Endodermal cell (in vitro differentiated cells): ENCODE measurements around the gene AFF1. TPM values are rescaled to one million over a fixed set of nuclear protein-coding genes. Genes with fewer than 3 reads are reported as not detected.
"Not testable (repeated sequence)": the region's sequence is repeated elsewhere in the genome, so short reads cannot be mapped to it uniquely, and the experiment has no call there.

Source experiments
- DNase-seq: peaks from one replicate; pipeline ENCODE4 v3.0.0-alpha.2; 2017
- H3K27ac ChIP-seq: 2 replicates; pipeline ENCODE4 v1.5.1; 2013; ENCODE audit warnings: mild to moderate bottlenecking, low read depth, low read length, moderate library complexity
- H3K27me3 ChIP-seq: 2 replicates; pipeline ENCODE4 v1.6.1; 2013; ENCODE audit warnings: mild to moderate bottlenecking, low read length, moderate library complexity; ENCODE audit not compliant: insufficient read depth, control insufficient read depth, poor library complexity, severe bottlenecking
- H3K36me3 ChIP-seq: 2 replicates; pipeline ENCODE4 v1.7.0; 2013; ENCODE audit warnings: mild to moderate bottlenecking, low read length, moderate library complexity; ENCODE audit not compliant: control insufficient read depth, insufficient read depth
- H3K4me1 ChIP-seq: one replicate; pipeline ENCODE4 v1.7.0; 2013; ENCODE audit warnings: low read length; ENCODE audit not compliant: control insufficient read depth, insufficient read depth
- H3K4me3 ChIP-seq: 2 replicates; pipeline ENCODE4 v1.5.1; 2013; ENCODE audit warnings: mild to moderate bottlenecking, low read length, moderate library complexity
- H3K9ac ChIP-seq: 2 replicates; pipeline ENCODE4 v1.6.1; 2013; ENCODE audit warnings: mild to moderate bottlenecking, low read length, moderate library complexity; ENCODE audit not compliant: poor library complexity, severe bottlenecking; ENCODE audit errors: extremely low read depth
- H3K9me3 ChIP-seq: 2 replicates; pipeline ENCODE4 v1.6.1; 2013; ENCODE audit warnings: mild to moderate bottlenecking, low read length, moderate library complexity; ENCODE audit not compliant: control insufficient read depth
- H3K27ac Mint-ChIP-seq: 2 replicates; pipeline ENCODE4 v1.8.0; 2020; ENCODE audit warnings: mixed read lengths
- H3K27me3 Mint-ChIP-seq: 2 replicates; pipeline ENCODE4 v1.8.0; 2021; ENCODE audit warnings: mild to moderate bottlenecking, mixed read lengths; ENCODE audit not compliant: insufficient read depth
- H3K36me3 Mint-ChIP-seq: 2 replicates; pipeline ENCODE4 v1.8.0; 2020; ENCODE audit warnings: low read depth, mixed read lengths
- H3K4me1 Mint-ChIP-seq: 2 replicates; pipeline ENCODE4 v1.8.0; 2020; ENCODE audit warnings: mixed read lengths
- H3K4me3 Mint-ChIP-seq: 2 replicates; pipeline ENCODE4 v1.8.0; 2020; ENCODE audit warnings: mild to moderate bottlenecking, moderate library complexity, mixed read lengths
- H3K9me3 Mint-ChIP-seq: 2 replicates; pipeline ENCODE4 v1.8.0; 2020; ENCODE audit warnings: mild to moderate bottlenecking, mixed read lengths
- WGBS, 2 experiments: methylation state at CpG; one replicate each; pipeline versions ENCODE4 v1.1.5 to v1.1.7; 2013; ENCODE audit warnings: missing lambda C conversion rate in 2 of 2, mixed read lengths in 1 of 2; ENCODE audit not compliant: insufficient coverage in 1 of 2, insufficient read length in 1 of 2; 5-methylcytosine and 5-hydroxymethylcytosine counted together
- total RNA-seq, 2 donors: library from RNA; stranded (reverse); fragmentation: NEBNext Ultra II Directional in 1 of 2; extraction: Animal tissue kit (Norgen Biotek cat#: 25700) in 1 of 2; gene quantifications; 2 replicates in 1 of 2; 3 replicates in 1 of 2; pipeline ENCODE4 v1.2.1, GENCODE V29; 2021
- TF ChIP-seq, protein P1 (sequence below): fragments of 200-600 bp; sonication (generic); conservative IDR thresholded peaks from 2 replicates; pipeline ENCODE4 v1.5.0; 2021; ENCODE audit warnings: antibody characterized with exemption, mild to moderate bottlenecking

AFF1 gene
- total RNA-seq, 2 donors from 2014 or later = 134 to 171 TPM

DNA sequence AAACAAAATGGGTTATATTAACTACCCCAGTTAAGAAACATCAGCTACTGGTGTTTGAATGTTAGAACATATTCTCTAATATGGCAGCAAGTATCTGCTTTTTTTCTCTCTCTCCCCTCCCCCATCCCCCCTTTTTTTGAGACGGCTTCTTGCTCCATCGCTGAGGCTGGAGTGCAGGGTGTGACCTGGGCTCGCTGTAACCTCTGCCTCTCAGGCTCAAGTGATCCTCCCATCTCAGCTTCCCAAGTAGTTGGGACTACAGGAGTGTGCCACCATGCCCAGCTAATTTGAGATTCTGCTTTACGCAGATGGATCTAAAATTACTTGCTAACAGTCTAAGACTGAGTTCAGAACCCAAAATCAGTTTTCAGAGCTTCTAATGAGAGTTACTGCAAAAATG, 101.9 kb downstream of the AFF1 start:
- Mint-ChIP-seq H3K9me3 (no peaks in the 10 kb centered on the region), H3K36me3 (peaks cover 8% of the 10 kb centered on the region), H3K4me1 (peaks cover 55% of the 10 kb centered on the region), H3K4me3 (peak overlapping the region; percentile 27), H3K27ac (peak overlapping the region; percentile 81), H3K27me3 (no peaks in the 10 kb centered on the region)
- Histone ChIP-seq H3K9ac (no peak overlapping the region), H3K27me3 (no peaks in the 10 kb centered on the region), H3K4me1 (peaks cover 47% of the 10 kb centered on the region), H3K4me3 (peak overlapping the region; percentile 19), H3K9me3 (no peaks in the 10 kb centered on the region), H3K36me3 (no peaks in the 10 kb centered on the region), H3K27ac (peak overlapping the region; percentile 5)
- no peak for DNase-seq
- TF ChIP-seq, protein P1, sequence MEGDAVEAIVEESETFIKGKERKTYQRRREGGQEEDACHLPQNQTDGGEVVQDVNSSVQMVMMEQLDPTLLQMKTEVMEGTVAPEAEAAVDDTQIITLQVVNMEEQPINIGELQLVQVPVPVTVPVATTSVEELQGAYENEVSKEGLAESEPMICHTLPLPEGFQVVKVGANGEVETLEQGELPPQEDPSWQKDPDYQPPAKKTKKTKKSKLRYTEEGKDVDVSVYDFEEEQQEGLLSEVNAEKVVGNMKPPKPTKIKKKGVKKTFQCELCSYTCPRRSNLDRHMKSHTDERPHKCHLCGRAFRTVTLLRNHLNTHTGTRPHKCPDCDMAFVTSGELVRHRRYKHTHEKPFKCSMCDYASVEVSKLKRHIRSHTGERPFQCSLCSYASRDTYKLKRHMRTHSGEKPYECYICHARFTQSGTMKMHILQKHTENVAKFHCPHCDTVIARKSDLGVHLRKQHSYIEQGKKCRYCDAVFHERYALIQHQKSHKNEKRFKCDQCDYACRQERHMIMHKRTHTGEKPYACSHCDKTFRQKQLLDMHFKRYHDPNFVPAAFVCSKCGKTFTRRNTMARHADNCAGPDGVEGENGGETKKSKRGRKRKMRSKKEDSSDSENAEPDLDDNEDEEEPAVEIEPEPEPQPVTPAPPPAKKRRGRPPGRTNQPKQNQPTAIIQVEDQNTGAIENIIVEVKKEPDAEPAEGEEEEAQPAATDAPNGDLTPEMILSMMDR = no peak
- WGBS, 2 experiments = 66 to 83% methylated on average over 1 to 4 of the region's 4 CpGs

DNA sequence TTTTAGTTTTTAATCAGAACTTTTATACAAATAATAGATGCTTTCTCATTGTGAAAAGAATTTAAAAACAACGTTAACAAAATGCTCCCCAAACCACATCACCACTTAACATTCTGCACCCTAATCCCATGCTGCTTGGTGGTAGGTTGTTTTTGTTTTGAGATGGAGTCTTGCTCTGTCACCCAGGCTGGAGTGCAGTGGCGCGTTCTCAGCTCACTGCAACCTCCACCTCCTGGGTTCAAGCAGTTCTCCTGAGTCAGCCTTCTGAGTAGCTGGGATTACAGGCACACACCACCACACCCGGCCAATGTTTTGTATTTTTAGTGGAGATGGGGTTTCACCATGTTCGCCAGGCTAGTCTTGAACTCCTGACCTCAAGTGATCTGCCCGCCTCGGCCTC, 102.4 kb downstream of the AFF1 start:
- H3K9ac ChIP-seq, H3K4me3 ChIP-seq, H3K9me3 ChIP-seq, H3K36me3 Mint-ChIP-seq, DNase-seq, H3K9me3 Mint-ChIP-seq, H3K27me3 Mint-ChIP-seq, H3K36me3 ChIP-seq, H3K27me3 ChIP-seq: not testable (repeated sequence)
- H3K27ac Mint-ChIP-seq = peak overlapping the region; percentile 81
- H3K4me3 Mint-ChIP-seq = peak overlapping the region; percentile 27
- H3K4me1 Mint-ChIP-seq = peaks cover 55% of the 10 kb centered on the region
- Histone ChIP-seq H3K4me1 (peaks cover 47% of the 10 kb centered on the region), H3K27ac (peak overlapping the region; percentile 5)
- 57 to 81% methylated on average over 2 to 6 of the region's 7 CpGs for WGBS, 2 experiments

DNA sequence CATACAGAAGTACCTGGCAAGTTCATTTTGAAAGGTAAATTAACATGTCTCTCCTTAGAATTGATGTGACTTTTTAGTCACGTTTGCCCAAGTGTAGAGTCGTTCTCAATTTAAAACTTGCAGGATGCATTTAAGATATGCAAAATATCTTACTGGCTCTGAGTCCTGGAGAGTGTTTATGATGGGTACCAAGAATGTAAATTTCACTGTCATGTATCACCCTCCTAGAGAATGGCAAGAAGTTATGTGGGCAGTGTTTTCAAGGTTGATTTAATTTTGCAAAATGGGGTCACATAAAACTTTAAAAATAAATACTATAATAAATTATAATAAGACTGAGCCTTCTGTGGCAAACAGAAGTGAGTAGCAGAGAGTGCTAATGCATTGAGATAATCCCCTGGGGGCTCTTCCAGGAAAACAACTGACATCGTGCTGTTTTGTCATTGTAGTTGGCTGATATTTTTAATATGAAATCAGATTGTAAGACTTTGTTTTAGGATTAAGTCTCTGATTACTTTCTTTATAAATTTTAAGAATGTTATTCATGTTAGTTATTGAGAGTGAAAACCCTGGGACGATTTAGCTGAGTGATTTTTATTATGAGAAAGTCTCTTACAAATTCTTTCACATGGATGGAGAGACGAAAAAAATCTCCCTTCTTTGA, 103.0 kb downstream of the AFF1 start:
- peak overlapping the region; percentile 86 for H3K27ac Mint-ChIP-seq
- H3K9me3 Mint-ChIP-seq = no peaks in the 10 kb centered on the region
- TF ChIP-seq, protein P1 = no peak
- peaks cover 47% of the 10 kb centered on the region for H3K4me1 ChIP-seq
- H3K4me3 ChIP-seq = peak overlapping the region; percentile 7
- H3K27me3 Mint-ChIP-seq = no peaks in the 10 kb centered on the region
- H3K36me3 ChIP-seq = no peaks in the 10 kb centered on the region
- H3K4me1 Mint-ChIP-seq = peaks cover 55% of the 10 kb centered on the region
- peak overlapping the region; percentile 98 for H3K27ac ChIP-seq
- H3K27me3 ChIP-seq = no peaks in the 10 kb centered on the region
- H3K9ac ChIP-seq = no peak overlapping the region
- H3K4me3 Mint-ChIP-seq = no peak overlapping the region
- DNase-seq = no peak
- 34 to 37% methylated on average over 5 of the region's 5 CpGs for WGBS, 2 experiments
- H3K36me3 Mint-ChIP-seq = peaks cover 8% of the 10 kb centered on the region
- no peaks in the 10 kb centered on the region for H3K9me3 ChIP-seq
